ENCODE measurements around the gene FAM187B. TPM values are rescaled to one million over a fixed set of nuclear protein-coding genes. Genes with fewer than 3 reads are reported as not detected.
"Not testable (repeated sequence)": the region's sequence is repeated elsewhere in the genome, so short reads cannot be mapped to it uniquely, and the experiment has no call there.

The FAM187B gene
- total RNA-seq, 1 donor from 2014 or later, result not detected

- no peak for DNase-seq (ENCODE audit: low read depth)
- no peak for TF ChIP-seq CTCF (conservative IDR thresholded peaks at IDR 0.05; ENCODE audit: low read depth, low read length)
- H3K4me3 ChIP-seq (ENCODE audit: low read depth, low read length), result no peak overlapping the region
These were observed 25.5 kb downstream of the FAM187B start for GRCh38 chr19:35202722-35203688.

- TF ChIP-seq CTCF (conservative IDR thresholded peaks at IDR 0.05; ENCODE audit: low read depth, low read length), result no peak
- no peak overlapping the region for H3K4me3 ChIP-seq (ENCODE audit: low read depth, low read length)
- DNase-seq (ENCODE audit: low read depth), result no peak
These were observed 29.1 kb downstream of the FAM187B start for GRCh38 chr19:35199481-35199880.

GRCh38 chr19:35196861-35197260 is 31.7 kb downstream of the FAM187B start:
- not testable (repeated sequence) for H3K4me3 ChIP-seq (ENCODE audit: low read depth, low read length)

GRCh38 chr19:35195830-35196229 is 32.7 kb downstream of the FAM187B start:
- H3K4me3 ChIP-seq (ENCODE audit: low read depth, low read length), result no peak overlapping the region
- DNase-seq (ENCODE audit: low read depth), result peak; percentile 77
- no peak for TF ChIP-seq CTCF (conservative IDR thresholded peaks at IDR 0.05; ENCODE audit: low read depth, low read length)

More at GRCh38 chr19:35196861-35197260, 31.7 kb downstream of the FAM187B start:
- peak; percentile 69 for DNase-seq (ENCODE audit: low read depth)

GRCh38 chr19:35194012-35194984 is 34.2 kb downstream of the FAM187B start:
- TF ChIP-seq CTCF (conservative IDR thresholded peaks at IDR 0.05; ENCODE audit: low read depth, low read length), result no peak
- no peak overlapping the region for H3K4me3 ChIP-seq (ENCODE audit: low read depth, low read length)
- DNase-seq (ENCODE audit: low read depth), result no peak

- no peak overlapping the region for H3K4me3 ChIP-seq (ENCODE audit: low read depth, low read length)
- TF ChIP-seq CTCF (conservative IDR thresholded peaks at IDR 0.05; ENCODE audit: low read depth, low read length), result no peak
- DNase-seq (ENCODE audit: low read depth), result no peak
These were observed 43.7 kb downstream of the FAM187B start for GRCh38 chr19:35184884-35185283.

GRCh38 chr19:35184267-35184666 is 44.3 kb downstream of the FAM187B start:
- no peak for TF ChIP-seq CTCF (conservative IDR thresholded peaks at IDR 0.05; ENCODE audit: low read depth, low read length)
- no peak for DNase-seq (ENCODE audit: low read depth)
- H3K4me3 ChIP-seq (ENCODE audit: low read depth, low read length), result no peak overlapping the region

Data from epithelial cell of proximal tubule (primary cell).